Erythroblast (primary cell): ENCODE results near the gene LOXL4.

Experiments used
- GATA1 ChIP-seq: IDR thresholded peaks from 2 replicates; pipeline ENCODE4 v1.6.1; 2011; ENCODE audit warnings: low read depth, mild to moderate bottlenecking, control low read depth, low read length, moderate library complexity
- POLR2A ChIP-seq: IDR thresholded peaks from 2 replicates; pipeline ENCODE4 v1.6.1; 2011; ENCODE audit warnings: mild to moderate bottlenecking, low read length

- TF ChIP-seq POLR2A (no peak), GATA1 (no peak)
Measured at GRCh38 chr10:98273057-98273850, 5.3 kb upstream of the LOXL4 start.
